HG03432 (cell line): ENCODE data around the gene CELSR1.

Source experiments
- ATAC-seq: cut with Tn5 transposase; IDR thresholded peaks from one replicate; pipeline ENCODE4 v1.9.1; 2021; ENCODE audit warnings: mild to moderate bottlenecking, moderate library complexity; ENCODE audit not compliant: unreplicated experiment

Gene CELSR1

GRCh38 chr22:46354176-46354992 is 183.0 kb downstream of the CELSR1 start:
- ATAC-seq: no peak

GRCh38 chr22:46353483-46354105 is 183.8 kb downstream of the CELSR1 start:
- ATAC-seq: no peak

GRCh38 chr22:46352691-46353386 is 184.6 kb downstream of the CELSR1 start:
- ATAC-seq: no peak

- no peak for ATAC-seq
Measured at GRCh38 chr22:46352276-46352675, 185.1 kb downstream of the CELSR1 start.

GRCh38 chr22:46351767-46352166 is 185.7 kb downstream of the CELSR1 start:
- no peak for ATAC-seq

GRCh38 chr22:46351131-46351735 is 186.2 kb downstream of the CELSR1 start:
- no peak for ATAC-seq

- no peak for ATAC-seq
Measured at GRCh38 chr22:46350646-46351045, 186.8 kb downstream of the CELSR1 start.

- ATAC-seq: no peak
Measured at GRCh38 chr22:46350121-46350520, 187.3 kb downstream of the CELSR1 start.

GRCh38 chr22:46349681-46350080 is 187.7 kb downstream of the CELSR1 start:
- no peak for ATAC-seq

GRCh38 chr22:46349238-46349637 is 188.2 kb downstream of the CELSR1 start:
- no peak for ATAC-seq

GRCh38 chr22:46348099-46348695 is 189.2 kb downstream of the CELSR1 start:
- no peak for ATAC-seq

- no peak for ATAC-seq
Measured at GRCh38 chr22:46347646-46348045, 189.8 kb downstream of the CELSR1 start.

- ATAC-seq: no peak
Measured at GRCh38 chr22:46346680-46347405, 190.6 kb downstream of the CELSR1 start.

- ATAC-seq: no peak
Measured at GRCh38 chr22:46340676-46341075, 196.7 kb downstream of the CELSR1 start.

- ATAC-seq: no peak
Measured at GRCh38 chr22:46339956-46340355, 197.5 kb downstream of the CELSR1 start.

GRCh38 chr22:46338636-46339035 is 198.8 kb downstream of the CELSR1 start:
- no peak for ATAC-seq

GRCh38 chr22:46337870-46338269 is 199.6 kb downstream of the CELSR1 start:
- ATAC-seq: no peak

GRCh38 chr22:46336119-46337078 is 201.0 kb downstream of the CELSR1 start:
- peak; percentile 6 for ATAC-seq
